DND-41 (cell line): Measurements from ENCODE around the gene KCNT2.

Experiments
- ATAC-seq: fragments of 200-7000 bp; cut with Tn5 transposase; 3 replicates; pipeline ENCODE4 v1.9.1; 2021; ENCODE audit warnings: low read depth; ENCODE audit not compliant: insufficient read depth
- DNase-seq: peaks from one replicate; pipeline ENCODE4 v3.0.0-alpha.2; 2020
- H2AFZ ChIP-seq: 2 replicates; pipeline ENCODE4 v1.6.0; 2012; ENCODE audit warnings: low read depth, low read length
- H3K27ac ChIP-seq: 2 replicates; pipeline ENCODE4 v1.5.1; 2012; ENCODE audit warnings: low read length, inconsistent platforms
- H3K27me3 ChIP-seq: fragments of 200-600 bp; sonication (generic); 2 replicates; pipeline ENCODE4 v1.6.0; 2012; ENCODE audit warnings: low read length, mild to moderate bottlenecking, inconsistent platforms; ENCODE audit not compliant: insufficient read depth, poor library complexity
- H3K36me3 ChIP-seq: 2 replicates; pipeline ENCODE4 v1.5.1; 2012; ENCODE audit warnings: low read length, inconsistent platforms; ENCODE audit not compliant: insufficient read depth
- H3K4me1 ChIP-seq: 2 replicates; pipeline ENCODE4 v1.5.1; 2012; ENCODE audit warnings: mild to moderate bottlenecking, low read length; ENCODE audit not compliant: insufficient read depth
- H3K4me2 ChIP-seq: 2 replicates; pipeline ENCODE4 v1.6.0; 2012; ENCODE audit warnings: mild to moderate bottlenecking, moderate library complexity, low read length, inconsistent platforms; ENCODE audit not compliant: insufficient read depth
- H3K4me3 ChIP-seq, 2 experiments: fragments of 200-600 bp in 1 of 2; shearing (Covaris generic) in 1 of 2; 2 replicates each; pipeline ENCODE4 v1.5.1; 2012 to 2016; ENCODE audit warnings: inconsistent platforms in 2 of 2, low read length in 2 of 2, mild to moderate bottlenecking in 2 of 2, low read depth in 1 of 2, moderate library complexity in 1 of 2
- H3K79me2 ChIP-seq: 2 replicates; pipeline ENCODE4 v1.6.0; 2012; ENCODE audit warnings: low read length, inconsistent platforms; ENCODE audit not compliant: insufficient read depth
- H3K9ac ChIP-seq: 2 replicates; pipeline ENCODE4 v1.6.0; 2012; ENCODE audit warnings: low read depth, mild to moderate bottlenecking, inconsistent platforms, low read length, moderate library complexity
- H3K9me3 ChIP-seq: 2 replicates; pipeline ENCODE4 v1.5.1; 2012; ENCODE audit warnings: low read length, moderate library complexity, mild to moderate bottlenecking, inconsistent platforms; ENCODE audit not compliant: insufficient read depth, severe bottlenecking
- H4K20me1 ChIP-seq: 2 replicates; pipeline ENCODE4 v1.6.0; 2012; ENCODE audit warnings: low read length; ENCODE audit not compliant: insufficient read depth
- EZH2 ChIP-seq: IDR thresholded peaks from 3 replicates; pipeline ENCODE4 v1.6.1; 2012; ENCODE audit warnings: borderline replicate concordance, low read depth, mild to moderate bottlenecking, moderate library complexity, low read length, inconsistent platforms; ENCODE audit not compliant: severe bottlenecking
- TF ChIP-seq, protein P1 (sequence below): IDR thresholded peaks from 2 replicates; pipeline ENCODE4 v1.5.1; 2012; ENCODE audit warnings: borderline replicate concordance, low read length, moderate library complexity, mild to moderate bottlenecking; ENCODE audit not compliant: poor library complexity, severe bottlenecking; ENCODE audit errors: extremely low read depth

Gene KCNT2

GRCh38 chr1:196559314-196559713 is 48.9 kb downstream of the KCNT2 start:
- no peaks in the 10 kb centered on the region for H3K79me2 ChIP-seq
- no peaks in the 10 kb centered on the region for H3K36me3 ChIP-seq
- no peak for ATAC-seq
- no peaks in the 10 kb centered on the region for H3K4me1 ChIP-seq
- DNase-seq = no peak
- no peaks in the 10 kb centered on the region for H3K9me3 ChIP-seq
- H3K27ac ChIP-seq = no peak overlapping the region
- H3K27me3 ChIP-seq = no peaks in the 10 kb centered on the region
- TF ChIP-seq, protein P1, sequence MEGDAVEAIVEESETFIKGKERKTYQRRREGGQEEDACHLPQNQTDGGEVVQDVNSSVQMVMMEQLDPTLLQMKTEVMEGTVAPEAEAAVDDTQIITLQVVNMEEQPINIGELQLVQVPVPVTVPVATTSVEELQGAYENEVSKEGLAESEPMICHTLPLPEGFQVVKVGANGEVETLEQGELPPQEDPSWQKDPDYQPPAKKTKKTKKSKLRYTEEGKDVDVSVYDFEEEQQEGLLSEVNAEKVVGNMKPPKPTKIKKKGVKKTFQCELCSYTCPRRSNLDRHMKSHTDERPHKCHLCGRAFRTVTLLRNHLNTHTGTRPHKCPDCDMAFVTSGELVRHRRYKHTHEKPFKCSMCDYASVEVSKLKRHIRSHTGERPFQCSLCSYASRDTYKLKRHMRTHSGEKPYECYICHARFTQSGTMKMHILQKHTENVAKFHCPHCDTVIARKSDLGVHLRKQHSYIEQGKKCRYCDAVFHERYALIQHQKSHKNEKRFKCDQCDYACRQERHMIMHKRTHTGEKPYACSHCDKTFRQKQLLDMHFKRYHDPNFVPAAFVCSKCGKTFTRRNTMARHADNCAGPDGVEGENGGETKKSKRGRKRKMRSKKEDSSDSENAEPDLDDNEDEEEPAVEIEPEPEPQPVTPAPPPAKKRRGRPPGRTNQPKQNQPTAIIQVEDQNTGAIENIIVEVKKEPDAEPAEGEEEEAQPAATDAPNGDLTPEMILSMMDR = no peak
- no peak for TF ChIP-seq EZH2
- H4K20me1 ChIP-seq = no peaks in the 10 kb centered on the region
- H3K9ac ChIP-seq = no peak overlapping the region
- no peak overlapping the region for H2AFZ ChIP-seq
- no peak overlapping the region for H3K4me3 ChIP-seq
- no peak overlapping the region for H3K4me2 ChIP-seq

- no peak overlapping the region for H3K4me2 ChIP-seq
- ATAC-seq (peak; percentile 64), DNase-seq (no peak)
- H3K9me3 ChIP-seq = no peaks in the 10 kb centered on the region
- no peaks in the 10 kb centered on the region for H3K36me3 ChIP-seq
- no peaks in the 10 kb centered on the region for H3K27me3 ChIP-seq
- no peaks in the 10 kb centered on the region for H4K20me1 ChIP-seq
- H3K4me1 ChIP-seq = no peaks in the 10 kb centered on the region
- H3K4me3 ChIP-seq = no peak overlapping the region
- no peak overlapping the region for H2AFZ ChIP-seq
- TF ChIP-seq, protein P1 = no peak
- no peak for TF ChIP-seq EZH2
- H3K9ac ChIP-seq = no peak overlapping the region
- H3K79me2 ChIP-seq = no peaks in the 10 kb centered on the region
- H3K27ac ChIP-seq = no peak overlapping the region
Measured at GRCh38 chr1:196558411-196558810, 49.8 kb downstream of the KCNT2 start.

- Histone ChIP-seq H2AFZ (no peak overlapping the region), H4K20me1 (no peaks in the 10 kb centered on the region), H3K9me3 (no peaks in the 10 kb centered on the region), H3K4me3 (no peak overlapping the region), H3K79me2 (no peaks in the 10 kb centered on the region), H3K27ac (no peak overlapping the region), H3K27me3 (no peaks in the 10 kb centered on the region), H3K9ac (no peak overlapping the region), H3K36me3 (no peaks in the 10 kb centered on the region), H3K4me1 (no peaks in the 10 kb centered on the region), H3K4me2 (no peak overlapping the region)
- DNase-seq = no peak
- TF ChIP-seq, protein P1 = no peak
- no peak for TF ChIP-seq EZH2
- no peak for ATAC-seq
Measured at GRCh38 chr1:196557797-196558196, 50.4 kb downstream of the KCNT2 start.

DNA sequence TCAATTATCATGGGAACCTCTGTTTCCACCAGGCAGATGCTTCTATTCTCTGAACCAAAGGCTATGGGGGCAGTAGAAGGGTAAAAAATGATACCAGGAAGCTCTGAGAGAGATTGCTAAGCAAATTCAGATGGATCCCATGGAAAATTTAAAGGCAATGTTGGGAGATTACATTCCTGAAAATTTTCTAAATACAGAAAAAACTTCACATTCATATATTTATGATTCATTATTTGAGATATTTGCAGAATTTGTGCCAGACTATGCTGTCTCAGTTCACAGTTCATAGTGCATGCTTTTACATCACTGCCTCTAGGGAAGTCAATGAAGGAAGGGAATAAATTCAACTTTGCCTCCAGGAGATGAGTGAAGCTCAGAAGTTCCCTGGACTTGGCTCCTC is 57.5 kb downstream of the KCNT2 start:
- no peak for TF ChIP-seq EZH2
- TF ChIP-seq, protein P1 = no peak
- Histone ChIP-seq H3K9me3 (no peaks in the 10 kb centered on the region), H2AFZ (no peak overlapping the region), H3K4me1 (no peaks in the 10 kb centered on the region), H3K27ac (no peak overlapping the region), H3K36me3 (no peaks in the 10 kb centered on the region), H3K4me3 (no peak overlapping the region), H3K4me2 (no peak overlapping the region), H3K79me2 (no peaks in the 10 kb centered on the region), H3K27me3 (no peaks in the 10 kb centered on the region), H4K20me1 (no peaks in the 10 kb centered on the region), H3K9ac (no peak overlapping the region)
- no peak for DNase-seq
- ATAC-seq = no peak
